ENCODE measurements around the gene ATP2C2.
"Not testable (repeated sequence)": the region's sequence is repeated elsewhere in the genome, so short reads cannot be mapped to it uniquely, and the experiment has no call there.

ATP2C2 gene

DNA sequence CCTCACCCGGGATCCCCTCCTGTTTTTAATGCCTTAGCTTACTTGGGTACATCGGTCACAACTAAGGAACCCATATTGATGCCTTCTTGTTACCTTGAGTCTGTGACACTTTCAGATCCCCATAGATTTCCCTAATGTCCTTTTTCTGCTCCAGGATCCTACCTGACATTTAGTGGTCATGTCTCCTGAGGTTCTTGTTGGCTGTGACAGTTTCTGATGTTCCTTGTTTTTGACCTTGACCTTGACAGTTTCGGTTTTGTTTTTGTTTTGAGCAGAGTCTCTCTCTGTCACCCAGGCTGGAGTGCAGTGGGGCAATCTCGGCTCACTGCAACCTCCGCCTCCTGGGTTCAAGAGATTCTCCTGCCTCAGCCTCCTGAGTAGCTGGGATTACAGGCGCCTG, 52.2 kb downstream of the ATP2C2 start:
- not testable (repeated sequence) for DNase-seq; H3K4me3 Mint-ChIP-seq; H3K9me3 Mint-ChIP-seq; H3K4me1 Mint-ChIP-seq; H3K27ac Mint-ChIP-seq; H3K27me3 Mint-ChIP-seq; H3K36me3 Mint-ChIP-seq (ENCODE audit: low read depth); ATAC-seq

GRCh38 chr16:84421081-84421937, 53.0 kb downstream of the ATP2C2 start:
- no peak overlapping the region for H3K27ac Mint-ChIP-seq
- no peak overlapping the region for H3K4me3 Mint-ChIP-seq
- DNase-seq, result no peak
- H3K4me1 Mint-ChIP-seq, result peaks cover 8% of the 10 kb centered on the region
- peaks cover 9% of the 10 kb centered on the region for H3K27me3 Mint-ChIP-seq
- peaks cover 6% of the 10 kb centered on the region for H3K9me3 Mint-ChIP-seq
- peak; percentile 64 for ATAC-seq
- H3K36me3 Mint-ChIP-seq (ENCODE audit: low read depth), result no peaks in the 10 kb centered on the region

DNA sequence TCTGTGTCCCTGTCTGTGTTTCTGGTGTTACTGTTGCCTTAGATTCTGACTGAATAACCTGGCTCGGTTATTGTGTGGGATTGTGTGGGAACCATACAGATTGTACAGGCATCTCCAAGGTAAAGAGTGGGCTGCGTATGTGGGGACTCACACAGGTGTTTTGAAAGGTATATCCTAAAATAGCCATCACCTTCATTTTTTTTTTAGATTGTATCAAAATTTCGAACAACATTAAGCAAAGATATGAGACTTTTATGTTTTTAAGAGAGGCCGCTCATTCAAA, 53.5 kb downstream of the ATP2C2 start:
- no peak for ATAC-seq
- no peaks in the 10 kb centered on the region for H3K36me3 Mint-ChIP-seq (ENCODE audit: low read depth)
- H3K27me3 Mint-ChIP-seq, result peaks cover 11% of the 10 kb centered on the region
- H3K9me3 Mint-ChIP-seq, result peaks cover 6% of the 10 kb centered on the region
- H3K4me3 Mint-ChIP-seq, result no peak overlapping the region
- no peak overlapping the region for H3K27ac Mint-ChIP-seq
- H3K4me1 Mint-ChIP-seq, result peaks cover 8% of the 10 kb centered on the region
- DNase-seq, result no peak

DNA sequence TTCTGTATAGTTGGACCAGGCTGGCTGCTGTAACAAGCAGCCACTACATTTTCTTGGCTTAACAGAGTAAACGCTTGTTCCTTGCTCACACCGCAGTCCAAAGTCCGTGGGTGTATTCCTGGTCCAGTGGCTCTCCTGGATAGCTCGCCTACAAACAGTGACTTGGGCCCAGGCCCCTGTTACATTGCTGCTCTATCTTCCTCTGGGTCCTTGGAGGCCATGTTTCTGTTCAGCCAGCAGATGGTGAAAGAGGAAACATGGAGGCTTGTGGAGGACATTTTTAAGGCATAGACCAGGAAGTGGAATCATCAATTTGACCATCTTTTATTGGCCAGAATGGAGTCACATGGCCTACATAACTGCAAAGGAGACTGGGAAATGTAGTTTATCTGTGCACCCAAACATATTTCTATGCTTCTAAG, 55.1 kb downstream of the ATP2C2 start:
- Mint-ChIP-seq H3K4me3 (no peak overlapping the region), H3K4me1 (peaks cover 8% of the 10 kb centered on the region), H3K9me3 (peaks cover 6% of the 10 kb centered on the region), H3K27ac (no peak overlapping the region), H3K27me3 (peaks cover 10% of the 10 kb centered on the region), H3K36me3 (ENCODE audit: low read depth) (no peaks in the 10 kb centered on the region)
- DNase-seq (no peak), ATAC-seq (peak; percentile 62)

DNA sequence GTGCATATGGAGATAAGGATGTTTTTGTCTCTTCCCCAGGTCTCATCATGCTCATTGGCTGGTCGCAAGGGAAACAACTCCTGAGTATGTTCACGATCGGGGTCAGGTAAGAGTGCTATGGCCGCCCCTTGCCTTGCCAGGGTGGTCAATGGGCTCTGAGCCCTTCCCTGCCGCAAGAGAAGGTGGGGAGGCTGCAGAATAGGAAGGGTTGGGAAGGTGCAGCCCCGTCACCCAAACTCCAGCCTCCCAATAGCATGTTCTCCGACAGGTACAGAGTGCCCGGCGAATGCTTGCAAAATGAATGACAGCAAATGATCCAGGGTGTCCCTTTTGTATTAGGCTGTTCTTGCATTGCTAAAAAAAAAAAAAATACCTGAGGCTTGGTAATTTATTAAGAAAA, 57.4 kb downstream of the ATP2C2 start:
- no peak overlapping the region for H3K27ac Mint-ChIP-seq
- H3K9me3 Mint-ChIP-seq, result peaks cover 6% of the 10 kb centered on the region
- no peak overlapping the region for H3K4me3 Mint-ChIP-seq
- peaks cover 7% of the 10 kb centered on the region for H3K4me1 Mint-ChIP-seq
- no peaks in the 10 kb centered on the region for H3K36me3 Mint-ChIP-seq (ENCODE audit: low read depth)
- H3K27me3 Mint-ChIP-seq, result peaks cover 14% of the 10 kb centered on the region
- DNase-seq (no peak), ATAC-seq (no peak)

DNA sequence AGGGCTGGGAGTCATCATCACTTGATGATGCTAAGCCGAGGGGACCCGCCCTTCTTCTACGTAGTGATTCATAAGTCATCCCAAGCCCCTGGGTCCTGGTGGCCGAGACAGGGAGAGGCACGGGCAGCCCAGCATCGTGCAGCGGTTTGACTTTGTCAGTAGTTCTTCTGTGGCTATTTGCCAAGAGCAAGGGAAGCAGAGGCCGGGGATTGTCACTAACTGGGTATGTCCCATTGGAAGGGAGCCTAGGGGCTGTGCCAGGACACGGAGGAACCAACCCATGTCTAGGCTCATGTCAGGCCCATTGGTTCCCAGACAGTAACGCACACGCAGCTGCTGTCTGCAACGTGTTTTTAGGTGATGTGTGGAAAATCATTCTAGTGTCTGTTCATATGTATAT, 58.5 kb downstream of the ATP2C2 start:
- H3K36me3 Mint-ChIP-seq (ENCODE audit: low read depth), result no peaks in the 10 kb centered on the region
- no peak overlapping the region for H3K4me3 Mint-ChIP-seq
- peaks cover 14% of the 10 kb centered on the region for H3K27me3 Mint-ChIP-seq
- peaks cover 2% of the 10 kb centered on the region for H3K4me1 Mint-ChIP-seq
- ATAC-seq (no peak), DNase-seq (no peak)
- H3K9me3 Mint-ChIP-seq, result peaks cover 6% of the 10 kb centered on the region
- no peak overlapping the region for H3K27ac Mint-ChIP-seq

DNA sequence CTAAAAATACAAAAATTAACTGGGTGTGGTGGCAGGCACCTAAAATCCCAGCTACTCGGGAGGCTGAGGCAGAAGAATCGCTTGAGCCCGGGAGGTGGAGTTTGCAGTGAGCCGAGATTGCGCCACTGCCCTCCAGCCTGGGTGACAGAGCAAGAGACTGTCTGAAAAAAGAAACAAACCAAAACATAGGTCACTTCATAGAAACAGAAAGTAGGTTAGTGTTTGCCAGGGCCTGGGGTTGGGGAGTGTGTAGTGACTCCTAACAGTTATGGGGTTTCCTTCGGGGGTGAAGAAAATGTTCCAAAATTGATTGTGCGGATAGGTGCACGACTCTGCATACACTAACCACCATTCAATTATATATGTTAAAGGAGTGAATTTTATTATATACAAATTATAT, 59.2 kb downstream of the ATP2C2 start:
- peaks cover 14% of the 10 kb centered on the region for H3K27me3 Mint-ChIP-seq

GRCh38 chr16:84430860-84431259, 62.5 kb downstream of the ATP2C2 start:
- ATAC-seq (no peak), DNase-seq (no peak)
- H3K4me3 Mint-ChIP-seq, result no peak overlapping the region
- no peaks in the 10 kb centered on the region for H3K4me1 Mint-ChIP-seq
- H3K27ac Mint-ChIP-seq, result no peak overlapping the region
- no peaks in the 10 kb centered on the region for H3K36me3 Mint-ChIP-seq (ENCODE audit: low read depth)
- no peaks in the 10 kb centered on the region for H3K9me3 Mint-ChIP-seq
- H3K27me3 Mint-ChIP-seq, result peaks cover 14% of the 10 kb centered on the region

More for the DNA sequence above, 59.2 kb downstream of the ATP2C2 start:
- ATAC-seq, result no peak
- H3K9me3 Mint-ChIP-seq, result peaks cover 6% of the 10 kb centered on the region
- no peak for DNase-seq
- H3K4me3 Mint-ChIP-seq, result no peak overlapping the region
- H3K4me1 Mint-ChIP-seq, result no peaks in the 10 kb centered on the region
- no peaks in the 10 kb centered on the region for H3K36me3 Mint-ChIP-seq (ENCODE audit: low read depth)
- no peak overlapping the region for H3K27ac Mint-ChIP-seq

GRCh38 chr16:84434800-84435199, 66.5 kb downstream of the ATP2C2 start:
- Mint-ChIP-seq H3K4me1 (no peaks in the 10 kb centered on the region), H3K4me3 (no peak overlapping the region), H3K27me3 (no peaks in the 10 kb centered on the region), H3K9me3 (no peaks in the 10 kb centered on the region), H3K27ac (no peak overlapping the region), H3K36me3 (ENCODE audit: low read depth) (no peaks in the 10 kb centered on the region)
- no peak for DNase-seq
- no peak for ATAC-seq

DNA sequence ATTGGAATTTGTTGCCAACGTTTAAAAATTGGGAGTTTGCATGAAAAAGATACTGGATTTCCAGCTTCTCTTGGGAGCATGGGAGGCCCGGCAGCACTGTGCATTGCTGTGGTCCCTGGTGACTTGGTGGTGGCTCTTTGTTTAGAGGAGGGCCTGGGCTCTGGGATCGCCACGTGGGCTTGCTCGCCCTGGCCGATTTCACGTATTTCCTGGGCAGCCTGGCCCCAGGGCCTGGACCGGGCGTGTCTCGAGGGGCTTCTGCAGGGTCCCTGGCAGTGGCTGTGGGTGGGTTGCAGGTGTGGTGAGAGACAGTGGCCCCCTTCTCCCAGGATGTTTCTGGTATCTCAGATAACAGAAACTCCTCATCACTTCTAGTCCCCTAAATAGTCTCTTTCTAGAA, 67.9 kb downstream of the ATP2C2 start:
- Mint-ChIP-seq H3K36me3 (ENCODE audit: low read depth) (no peaks in the 10 kb centered on the region), H3K27me3 (peaks cover under 1% of the 10 kb centered on the region), H3K4me3 (no peak overlapping the region), H3K9me3 (no peaks in the 10 kb centered on the region), H3K27ac (no peak overlapping the region), H3K4me1 (no peaks in the 10 kb centered on the region)
- DNase-seq (no peak), ATAC-seq (no peak)

DNA sequence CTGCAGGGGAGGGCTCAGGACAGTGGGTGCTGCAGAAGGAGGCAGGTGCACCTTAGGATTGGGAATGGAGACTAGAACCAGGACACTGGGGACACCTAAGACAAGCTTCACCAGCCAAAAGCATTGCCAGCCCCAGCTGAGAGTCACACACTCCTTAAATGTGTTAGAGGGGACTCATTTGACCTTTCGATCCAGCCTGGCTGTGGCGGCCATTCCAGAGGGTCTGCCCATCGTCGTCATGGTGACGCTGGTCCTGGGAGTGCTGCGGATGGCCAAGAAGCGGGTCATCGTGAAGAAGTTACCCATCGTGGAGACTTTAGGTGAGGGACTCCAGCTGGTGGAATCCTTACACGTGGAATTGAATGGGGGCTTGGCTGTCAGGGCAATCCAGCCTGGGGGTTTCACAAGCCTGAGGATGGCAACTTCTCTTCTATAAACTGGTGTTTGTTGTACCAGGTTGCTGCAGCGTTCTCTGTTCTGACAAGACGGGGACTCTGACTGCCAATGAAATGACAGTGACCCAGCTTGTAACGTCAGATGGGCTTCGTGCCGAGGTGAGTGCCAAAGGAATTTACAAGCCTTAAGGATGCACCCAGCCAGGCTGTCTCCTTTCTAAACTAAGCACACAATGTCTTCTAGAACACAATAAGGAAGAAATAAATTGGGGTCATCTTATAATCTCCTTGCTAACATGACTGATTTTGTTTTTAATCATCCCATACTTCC, 70.8 kb downstream of the ATP2C2 start:
- H3K27me3 Mint-ChIP-seq, result peaks cover 13% of the 10 kb centered on the region
- DNase-seq (no peak), ATAC-seq (no peak)
- no peak overlapping the region for H3K4me3 Mint-ChIP-seq
- no peaks in the 10 kb centered on the region for H3K36me3 Mint-ChIP-seq (ENCODE audit: low read depth)
- no peaks in the 10 kb centered on the region for H3K9me3 Mint-ChIP-seq
- no peak overlapping the region for H3K27ac Mint-ChIP-seq
- H3K4me1 Mint-ChIP-seq, result no peaks in the 10 kb centered on the region

DNA sequence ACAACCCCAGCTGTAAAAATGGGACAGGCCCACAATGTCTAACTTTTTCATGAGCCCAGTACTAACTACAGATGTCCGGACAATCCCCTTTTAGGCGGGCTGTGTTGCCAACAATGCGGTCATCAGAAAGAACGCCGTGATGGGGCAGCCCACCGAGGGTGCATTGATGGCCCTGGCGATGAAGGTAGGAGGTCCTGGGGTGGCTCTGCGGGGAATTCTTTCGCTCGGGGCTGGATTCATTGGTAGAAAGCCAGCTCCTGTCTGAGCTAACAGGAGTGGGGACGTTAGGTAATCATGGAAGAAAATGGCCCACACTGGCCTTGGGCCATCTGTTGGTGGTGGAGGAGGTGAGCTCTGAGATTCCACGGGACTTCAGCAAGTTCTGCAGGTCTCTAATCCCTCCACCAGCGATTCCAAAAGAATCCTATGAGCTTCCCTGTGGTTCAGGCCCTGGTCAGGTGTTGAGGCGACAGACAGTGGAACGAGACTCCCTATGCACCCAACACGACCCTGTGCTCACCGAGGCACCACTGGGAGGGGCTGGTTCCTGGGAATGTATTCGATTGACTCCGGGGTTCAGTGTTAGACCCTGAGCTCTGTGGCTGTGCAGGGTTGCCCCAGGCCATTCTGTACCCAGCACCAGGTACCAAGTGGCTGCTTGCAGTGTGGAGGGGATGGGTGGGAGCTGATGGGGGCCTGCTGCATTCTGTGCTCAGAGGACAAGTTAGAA, 74.2 kb downstream of the ATP2C2 start:
- ATAC-seq (no peak), DNase-seq (no peak)
- no peaks in the 10 kb centered on the region for H3K9me3 Mint-ChIP-seq
- no peak overlapping the region for H3K27ac Mint-ChIP-seq
- H3K36me3 Mint-ChIP-seq (ENCODE audit: low read depth), result no peaks in the 10 kb centered on the region
- H3K4me3 Mint-ChIP-seq, result no peak overlapping the region
- peaks cover 19% of the 10 kb centered on the region for H3K27me3 Mint-ChIP-seq
- no peaks in the 10 kb centered on the region for H3K4me1 Mint-ChIP-seq

DNA sequence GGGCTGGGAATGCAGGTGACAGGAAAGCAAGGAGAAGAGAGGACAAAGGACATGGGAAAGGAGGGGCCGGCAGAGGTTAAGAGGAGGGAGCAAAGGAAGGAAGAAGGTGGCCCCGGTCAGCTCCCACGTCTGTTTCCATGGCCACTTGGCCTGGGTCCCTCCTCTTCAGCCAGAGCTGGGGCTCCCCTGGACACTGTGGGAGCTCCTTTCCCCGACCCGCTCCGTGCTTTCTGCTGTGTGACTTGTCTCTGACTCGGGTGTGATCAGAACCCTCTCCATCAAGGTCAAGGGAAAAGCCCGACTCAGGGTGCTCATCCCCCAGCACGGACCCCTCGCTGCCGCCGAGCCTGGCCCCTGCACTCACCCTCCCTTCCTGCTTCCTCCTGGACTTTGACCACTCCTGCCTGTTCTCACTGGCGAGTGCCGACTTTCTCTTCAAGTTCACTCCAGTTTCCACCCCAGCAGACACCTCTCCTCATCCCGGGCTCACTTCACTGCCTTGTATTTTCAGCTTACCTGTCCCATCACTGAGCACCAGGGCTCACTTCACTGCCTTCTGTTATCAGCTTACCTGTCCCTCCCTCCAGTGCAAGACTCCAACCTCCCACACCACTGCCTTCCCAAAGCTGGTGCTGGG, 74.9 kb downstream of the ATP2C2 start:
- H3K4me3 Mint-ChIP-seq, result no peak overlapping the region
- ATAC-seq, result no peak
- H3K27me3 Mint-ChIP-seq, result peaks cover 19% of the 10 kb centered on the region
- H3K36me3 Mint-ChIP-seq (ENCODE audit: low read depth), result no peaks in the 10 kb centered on the region
- no peaks in the 10 kb centered on the region for H3K9me3 Mint-ChIP-seq
- no peak for DNase-seq
- no peaks in the 10 kb centered on the region for H3K4me1 Mint-ChIP-seq
- no peak overlapping the region for H3K27ac Mint-ChIP-seq

- Mint-ChIP-seq H3K27ac (no peak overlapping the region), H3K36me3 (ENCODE audit: low read depth) (no peaks in the 10 kb centered on the region), H3K9me3 (no peaks in the 10 kb centered on the region), H3K4me3 (no peak overlapping the region), H3K27me3 (peaks cover 19% of the 10 kb centered on the region), H3K4me1 (no peaks in the 10 kb centered on the region)
- DNase-seq (no peak), ATAC-seq (no peak)
Observed at GRCh38 chr16:84444476-84444875, 76.1 kb downstream of the ATP2C2 start.
